ENCODE measurements around the gene GLDC.

DNA sequence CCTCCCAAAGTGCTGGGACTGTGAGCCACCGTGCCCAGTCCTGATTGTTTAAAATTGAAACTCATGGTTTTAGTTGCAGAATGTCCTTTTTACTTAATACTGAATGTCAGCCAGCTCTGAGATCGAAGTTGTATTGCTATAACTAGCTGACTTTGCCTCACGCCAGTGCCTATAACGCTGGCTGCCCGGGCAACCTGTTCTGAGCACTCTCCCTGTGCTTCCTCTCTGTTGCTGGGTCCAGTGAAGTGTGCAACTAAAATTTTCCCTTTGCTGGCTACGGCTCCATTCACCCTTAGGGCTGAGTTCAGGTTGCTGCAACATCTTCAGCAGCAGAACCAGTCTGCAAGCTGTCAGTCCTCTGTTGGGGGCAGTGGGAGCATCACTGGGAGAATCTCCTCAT is 65.9 kb downstream of the GLDC start:
- no peak for TF ChIP-seq EZH2phosphoT487 (IDR thresholded peaks at IDR 0.05; ENCODE audit: borderline replicate concordance, low read depth, low read length)
- TF ChIP-seq, protein P1, sequence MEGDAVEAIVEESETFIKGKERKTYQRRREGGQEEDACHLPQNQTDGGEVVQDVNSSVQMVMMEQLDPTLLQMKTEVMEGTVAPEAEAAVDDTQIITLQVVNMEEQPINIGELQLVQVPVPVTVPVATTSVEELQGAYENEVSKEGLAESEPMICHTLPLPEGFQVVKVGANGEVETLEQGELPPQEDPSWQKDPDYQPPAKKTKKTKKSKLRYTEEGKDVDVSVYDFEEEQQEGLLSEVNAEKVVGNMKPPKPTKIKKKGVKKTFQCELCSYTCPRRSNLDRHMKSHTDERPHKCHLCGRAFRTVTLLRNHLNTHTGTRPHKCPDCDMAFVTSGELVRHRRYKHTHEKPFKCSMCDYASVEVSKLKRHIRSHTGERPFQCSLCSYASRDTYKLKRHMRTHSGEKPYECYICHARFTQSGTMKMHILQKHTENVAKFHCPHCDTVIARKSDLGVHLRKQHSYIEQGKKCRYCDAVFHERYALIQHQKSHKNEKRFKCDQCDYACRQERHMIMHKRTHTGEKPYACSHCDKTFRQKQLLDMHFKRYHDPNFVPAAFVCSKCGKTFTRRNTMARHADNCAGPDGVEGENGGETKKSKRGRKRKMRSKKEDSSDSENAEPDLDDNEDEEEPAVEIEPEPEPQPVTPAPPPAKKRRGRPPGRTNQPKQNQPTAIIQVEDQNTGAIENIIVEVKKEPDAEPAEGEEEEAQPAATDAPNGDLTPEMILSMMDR (conservative IDR thresholded peaks at IDR 0.05; ENCODE audit: low read length) = no peak

All from OCI-LY7 (cell line).